Fibroblast of the aortic adventitia (primary cell): ENCODE data around the gene ZNF679. TPM values are rescaled to one million over a fixed set of nuclear protein-coding genes. Genes with fewer than 3 reads are reported as not detected.
"Not testable (repeated sequence)": the region's sequence is repeated elsewhere in the genome, so short reads cannot be mapped to it uniquely, and the experiment has no call there.

ENCODE experiments used
- DNase-seq: peaks from one replicate; pipeline ENCODE4 v3.0.0-alpha.2; 2010; ENCODE audit warnings: low read depth
- H3K4me3 ChIP-seq: 2 replicates; pipeline ENCODE4 v1.5.1; 2011; ENCODE audit warnings: low read depth, mild to moderate bottlenecking, control low read depth, low read length, moderate library complexity
- CTCF ChIP-seq: IDR thresholded peaks from 2 replicates; pipeline ENCODE4 v1.5.1; 2011; ENCODE audit warnings: mild to moderate bottlenecking, low read length, control low read depth, inconsistent platforms; ENCODE audit not compliant: insufficient read depth
- total RNA-seq: library from RNA; depleted of rRNA; stranded (reverse); fragments of >200 nt; gene quantifications from 2 replicates; pipeline ENCODE4 v1.2.3, GENCODE V29; 2012; ENCODE audit warnings: low replicate concordance

The ZNF679 gene
- total RNA-seq, 1 donor = not detected

GRCh38 chr7:64187408-64187807, 40.9 kb upstream of the ZNF679 start:
- H3K4me3 ChIP-seq = no peak overlapping the region
- DNase-seq = no peak
- TF ChIP-seq CTCF = no peak

- H3K4me3 ChIP-seq = no peak overlapping the region
- TF ChIP-seq CTCF = no peak
- DNase-seq = no peak
Observed at GRCh38 chr7:64192148-64192704, 36.0 kb upstream of the ZNF679 start.

GRCh38 chr7:64192775-64193174, 35.5 kb upstream of the ZNF679 start:
- TF ChIP-seq CTCF = no peak
- no peak for DNase-seq

DNA sequence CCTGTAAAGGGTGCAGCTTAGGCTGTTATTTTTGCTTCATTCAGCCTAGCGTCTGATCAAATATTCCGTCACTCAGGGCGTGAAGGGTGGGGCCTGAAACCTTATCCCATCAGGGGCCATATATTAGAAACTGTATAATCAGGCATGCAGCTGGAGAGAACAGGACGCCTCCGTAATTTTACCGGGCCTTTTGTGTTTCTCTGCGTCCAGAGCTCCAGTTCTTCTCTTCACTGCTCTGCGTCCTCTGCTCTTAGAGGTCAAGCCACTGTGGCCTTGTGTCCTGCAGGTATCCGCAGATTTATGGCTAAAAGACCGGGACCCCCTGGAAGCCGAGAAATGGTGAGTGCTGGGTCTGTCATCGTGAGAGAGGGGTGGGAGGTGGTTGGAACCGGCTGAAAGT, 21.4 kb upstream of the ZNF679 start, which contains the start of gene ZNF735:
ZNF735 (plus strand) TSS at position 301 of the 400 bp plus-strand sequence; CDS start at position 301, 0 bp downstream.
- no peak for DNase-seq
- no peak within 1 kb of the TSS for H3K4me3 ChIP-seq
- TF ChIP-seq CTCF = no peak

More at GRCh38 chr7:64192775-64193174, 35.5 kb upstream of the ZNF679 start:
- H3K4me3 ChIP-seq = no peak overlapping the region

DNA sequence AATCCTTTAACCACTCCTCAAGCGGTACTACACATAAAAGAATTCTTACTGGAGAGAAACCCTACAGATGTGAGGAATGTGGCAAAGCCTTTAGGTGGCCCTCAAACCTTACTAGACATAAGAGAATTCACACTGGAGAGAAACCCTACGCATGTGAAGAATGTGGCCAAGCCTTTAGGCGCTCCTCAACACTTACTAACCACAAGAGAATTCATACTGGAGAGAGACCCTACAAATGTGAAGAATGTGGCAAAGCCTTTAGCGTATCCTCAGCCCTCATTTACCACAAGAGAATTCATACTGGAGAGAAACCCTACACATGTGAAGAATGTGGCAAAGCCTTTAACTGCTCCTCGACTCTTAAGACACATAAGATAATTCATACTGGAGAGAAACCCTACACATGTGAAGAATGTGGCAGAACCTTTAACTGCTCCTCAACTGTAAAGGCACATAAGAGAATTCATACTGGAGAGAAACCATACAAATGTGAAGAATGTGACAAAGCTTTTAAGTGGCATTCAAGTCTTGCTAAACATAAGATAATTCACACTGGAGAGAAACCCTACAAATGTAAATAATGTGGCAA, 8.5 kb upstream of the ZNF679 start:
- DNase-seq, H3K4me3 ChIP-seq: not testable (repeated sequence)

GRCh38 chr7:64223366-64223765, 4.9 kb upstream of the ZNF679 start:
- H3K4me3 ChIP-seq = no peak overlapping the region
- no peak for DNase-seq
- no peak for TF ChIP-seq CTCF

DNA sequence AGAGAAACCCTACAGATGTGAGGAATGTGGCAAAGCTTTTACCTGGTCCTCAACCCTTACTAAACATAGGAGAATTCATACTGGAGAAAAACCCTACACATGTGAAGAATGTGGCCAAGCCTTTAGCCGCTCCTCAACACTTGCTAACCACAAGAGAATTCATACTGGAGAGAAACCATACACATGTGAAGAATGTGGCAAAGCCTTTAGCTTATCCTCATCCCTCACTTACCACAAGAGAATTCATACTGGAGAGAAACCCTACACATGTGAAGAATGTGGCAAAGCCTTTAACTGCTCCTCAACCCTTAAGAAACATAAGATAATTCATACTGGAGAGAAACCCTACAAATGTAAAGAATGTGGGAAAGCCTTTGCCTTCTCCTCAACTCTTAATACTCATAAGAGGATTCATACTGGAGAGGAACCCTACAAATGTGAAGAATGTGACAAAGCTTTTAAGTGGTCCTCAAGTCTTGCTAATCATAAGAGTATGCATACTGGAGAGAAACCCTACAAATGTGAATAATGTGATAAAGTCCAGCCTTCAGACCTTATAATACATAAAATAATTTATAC, 38.2 kb downstream of the ZNF679 start:
- TF ChIP-seq CTCF = no peak
- H3K4me3 ChIP-seq = no peak overlapping the region
- no peak for DNase-seq
